Astrocyte of the spinal cord (primary cell): ENCODE data around the gene GRID2IP.
"Not testable (repeated sequence)": the region's sequence is repeated elsewhere in the genome, so short reads cannot be mapped to it uniquely, and the experiment has no call there.

Experiments
- DNase-seq: peaks from one replicate; pipeline ENCODE4 v3.0.0; 2011; ENCODE audit warnings: low read depth, low spot score
- H3K4me3 ChIP-seq: 2 replicates; pipeline ENCODE4 v1.5.1; 2011; ENCODE audit warnings: low read depth, mild to moderate bottlenecking, low read length, moderate library complexity
- in situ Hi-C: cut with HindIII; loops from 2 replicates; pipeline ENCODE4 v1.10.0; 2017; ENCODE audit warnings: low sequenced_read_pairs
- TF ChIP-seq, protein P1 (sequence below): IDR thresholded peaks from 2 replicates; pipeline ENCODE4 v1.5.1; 2012; ENCODE audit warnings: low read depth, mild to moderate bottlenecking, low read length, inconsistent platforms

The GRID2IP gene

DNA sequence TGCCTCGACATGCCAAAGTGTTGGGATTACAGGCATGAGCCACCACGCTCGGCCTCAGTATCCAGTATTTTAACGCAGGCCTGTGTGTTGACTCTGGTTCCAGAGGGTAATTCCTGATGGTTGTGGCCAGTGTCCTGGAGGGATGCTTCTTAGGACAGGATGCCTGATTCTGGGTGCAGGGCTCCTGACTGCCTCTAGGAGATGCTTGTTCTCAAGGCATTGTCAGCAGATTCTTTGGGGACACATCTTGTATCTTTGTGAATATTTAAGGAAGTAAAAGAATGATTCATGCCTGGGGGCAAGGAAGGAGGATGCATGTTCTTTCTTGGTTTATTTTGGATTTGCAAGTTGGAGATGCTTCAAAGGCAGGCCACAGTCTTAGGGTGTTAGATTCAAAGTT lies 28.2 kb upstream of the GRID2IP start:
- TF ChIP-seq, protein P1, sequence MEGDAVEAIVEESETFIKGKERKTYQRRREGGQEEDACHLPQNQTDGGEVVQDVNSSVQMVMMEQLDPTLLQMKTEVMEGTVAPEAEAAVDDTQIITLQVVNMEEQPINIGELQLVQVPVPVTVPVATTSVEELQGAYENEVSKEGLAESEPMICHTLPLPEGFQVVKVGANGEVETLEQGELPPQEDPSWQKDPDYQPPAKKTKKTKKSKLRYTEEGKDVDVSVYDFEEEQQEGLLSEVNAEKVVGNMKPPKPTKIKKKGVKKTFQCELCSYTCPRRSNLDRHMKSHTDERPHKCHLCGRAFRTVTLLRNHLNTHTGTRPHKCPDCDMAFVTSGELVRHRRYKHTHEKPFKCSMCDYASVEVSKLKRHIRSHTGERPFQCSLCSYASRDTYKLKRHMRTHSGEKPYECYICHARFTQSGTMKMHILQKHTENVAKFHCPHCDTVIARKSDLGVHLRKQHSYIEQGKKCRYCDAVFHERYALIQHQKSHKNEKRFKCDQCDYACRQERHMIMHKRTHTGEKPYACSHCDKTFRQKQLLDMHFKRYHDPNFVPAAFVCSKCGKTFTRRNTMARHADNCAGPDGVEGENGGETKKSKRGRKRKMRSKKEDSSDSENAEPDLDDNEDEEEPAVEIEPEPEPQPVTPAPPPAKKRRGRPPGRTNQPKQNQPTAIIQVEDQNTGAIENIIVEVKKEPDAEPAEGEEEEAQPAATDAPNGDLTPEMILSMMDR = peak; percentile 26
- no peak for DNase-seq
- no peak overlapping the region for H3K4me3 ChIP-seq
- in situ Hi-C loops = no loop called here

DNA sequence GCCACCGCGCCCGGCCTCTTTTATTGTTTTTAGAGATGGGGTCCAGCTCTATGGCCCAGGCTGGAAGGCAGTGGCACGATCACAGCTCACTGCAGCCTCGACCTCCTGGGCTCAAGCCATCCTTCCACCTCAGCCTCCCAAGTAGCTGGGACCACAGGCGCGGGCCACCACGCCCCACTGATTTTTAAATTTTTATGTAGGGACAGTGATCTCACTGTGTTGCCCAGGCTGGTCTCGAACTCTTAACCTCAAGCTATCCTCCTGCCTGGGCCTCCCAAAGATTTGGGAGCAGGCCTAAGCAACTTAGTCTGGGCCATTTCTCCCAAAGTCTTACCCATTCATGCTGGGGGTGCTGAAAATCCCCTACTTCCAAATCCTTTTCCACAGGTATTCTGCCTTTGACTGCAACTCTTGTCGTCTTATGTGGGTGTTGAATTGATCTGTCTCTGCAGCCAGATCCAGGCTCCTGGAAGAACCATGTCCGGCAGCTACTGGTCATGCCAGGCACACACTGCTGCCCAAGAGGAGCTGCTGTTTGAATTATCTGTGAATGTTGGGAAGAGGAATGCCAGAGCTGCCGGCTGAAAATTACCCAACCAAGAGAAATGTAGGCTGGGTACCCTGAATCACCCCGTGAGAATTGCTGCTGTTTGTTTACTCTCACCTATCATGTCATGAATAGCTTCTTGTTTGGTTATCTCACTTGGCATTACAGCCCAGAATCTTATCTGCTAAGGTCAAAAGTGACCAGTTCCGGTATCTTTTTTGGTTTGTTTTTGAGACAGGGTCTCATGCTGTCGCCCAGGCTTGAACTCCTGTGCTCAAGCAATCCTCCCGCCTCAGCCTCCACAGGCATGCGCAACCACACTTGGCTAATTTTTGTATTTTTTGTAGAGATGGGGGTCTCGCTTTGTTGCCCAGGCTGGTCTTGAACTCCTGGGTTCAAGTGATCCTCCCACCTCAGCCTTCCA lies 27.1 kb upstream of the GRID2IP start:
- H3K4me3 ChIP-seq = peak overlapping the region; percentile 78
- DNase-seq = no peak
- TF ChIP-seq, protein P1 = no peak
- in situ Hi-C loops = no loop called here

DNA sequence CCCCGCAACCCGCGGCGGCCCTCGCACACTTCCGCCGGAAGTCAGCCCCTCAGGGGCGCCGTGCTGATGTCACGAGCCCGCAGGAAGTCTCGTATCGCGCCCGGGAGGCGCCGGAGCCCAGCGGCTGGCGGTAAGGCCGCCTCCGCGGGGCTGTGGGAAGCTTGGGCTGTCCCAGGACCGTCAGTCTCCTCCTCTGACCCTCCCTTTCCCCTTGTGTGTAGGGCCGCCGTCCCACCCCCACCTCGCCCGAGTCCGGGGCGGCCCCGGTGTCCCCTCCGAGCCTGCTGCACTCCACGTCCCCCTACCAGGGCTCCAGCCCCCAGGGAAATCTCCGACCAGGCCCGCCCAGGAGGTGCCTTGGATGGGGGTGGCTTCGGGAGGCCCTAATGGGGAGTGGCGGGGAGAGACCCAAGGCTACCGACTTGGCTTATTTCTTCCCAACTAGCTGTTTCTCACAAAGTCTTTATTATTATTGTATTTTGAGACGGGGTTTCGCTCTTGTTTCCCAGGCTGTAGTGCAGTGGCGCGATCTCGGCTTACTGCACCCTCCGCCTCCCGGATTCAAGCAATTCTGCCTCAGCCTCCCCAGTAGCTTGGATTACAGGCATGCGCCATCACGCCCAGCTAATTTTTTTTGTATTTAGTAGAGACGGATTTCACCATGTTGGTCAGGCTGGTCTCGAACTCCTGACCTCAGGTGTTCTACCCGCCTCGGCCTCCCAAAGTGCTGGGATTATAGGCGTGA lies 26.3 kb upstream of the GRID2IP start, which contains the start of gene ZDHHC4:
TSS of gene ZDHHC4 (plus strand) at position 86 of the 745 bp plus-strand sequence. CDS start 3,108 bp downstream, outside the sequence.
- peak; percentile 89 for DNase-seq
- TF ChIP-seq, protein P1 = no peak
- in situ Hi-C loops = no loop called here
- peak within 1 kb of the TSS; percentile 78 for H3K4me3 ChIP-seq

DNA sequence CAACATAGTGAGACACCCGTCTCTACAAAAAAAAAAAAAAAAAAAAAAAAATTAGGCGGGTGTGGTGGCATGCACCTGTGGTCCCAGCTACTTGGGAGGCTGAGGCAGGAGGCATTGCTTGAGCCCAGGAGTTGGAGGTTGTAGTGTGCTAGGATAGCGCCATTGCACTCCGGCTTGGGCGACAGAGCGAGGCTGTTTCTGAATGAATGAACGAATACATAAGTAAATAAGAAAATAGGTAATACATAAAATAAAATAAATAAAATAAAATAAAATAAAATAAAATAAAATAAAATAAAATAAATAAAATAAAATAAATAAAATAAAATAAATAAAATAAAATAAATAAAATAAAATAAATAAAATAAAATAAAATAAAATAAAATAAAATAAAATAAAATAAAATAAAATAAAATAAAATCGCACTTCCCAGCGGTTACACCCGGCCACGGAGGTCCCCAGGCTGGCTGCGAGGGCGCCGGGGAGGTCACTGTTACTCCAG lies 25.7 kb upstream of the GRID2IP start:
- DNase-seq, in situ Hi-C loops: not testable (repeated sequence)
- peak overlapping the region; percentile 78 for H3K4me3 ChIP-seq

DNA sequence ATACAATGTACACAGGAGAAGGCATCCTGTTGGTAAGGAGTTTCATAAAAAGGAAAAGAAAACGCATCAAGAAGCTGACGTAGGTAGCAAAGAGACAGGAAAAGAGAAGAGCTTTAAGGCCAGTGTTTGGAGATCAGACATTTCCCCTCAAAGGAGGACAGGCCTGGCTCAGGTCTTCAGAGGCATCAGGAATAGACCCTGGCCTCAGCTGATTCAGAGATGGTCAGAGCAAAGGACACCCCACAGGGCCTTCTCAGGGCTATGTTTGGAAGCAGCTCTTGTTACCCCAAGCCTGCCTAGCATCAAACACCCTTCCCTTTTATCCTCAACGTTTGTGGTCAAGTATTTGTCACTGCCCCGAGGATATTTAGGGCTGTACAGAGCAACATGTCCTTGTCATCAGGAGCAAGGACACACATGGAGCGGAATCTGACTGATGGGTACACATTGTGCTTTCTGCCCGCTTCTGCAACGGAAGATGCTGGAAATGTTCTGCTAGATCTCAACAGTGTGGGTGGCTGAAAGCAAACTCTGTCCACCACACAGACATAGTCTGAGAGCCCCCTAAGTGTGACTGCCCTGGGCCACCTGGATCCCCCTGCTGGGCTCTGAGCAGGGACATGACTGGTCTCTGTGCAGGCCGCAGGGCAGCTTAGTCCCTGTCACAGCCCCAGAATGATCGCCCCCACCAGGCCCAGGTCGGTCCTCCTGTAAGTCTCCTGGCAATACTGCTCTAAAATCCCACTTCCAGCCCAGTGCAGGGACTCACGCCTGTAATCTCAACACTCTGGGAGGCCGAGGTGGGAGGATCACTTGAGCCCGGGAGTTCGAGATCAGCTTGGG lies 25.0 kb upstream of the GRID2IP start:
- DNase-seq = no peak
- H3K4me3 ChIP-seq = peak overlapping the region; percentile 78
- in situ Hi-C loops = no loop called here
- TF ChIP-seq, protein P1 = no peak

DNA sequence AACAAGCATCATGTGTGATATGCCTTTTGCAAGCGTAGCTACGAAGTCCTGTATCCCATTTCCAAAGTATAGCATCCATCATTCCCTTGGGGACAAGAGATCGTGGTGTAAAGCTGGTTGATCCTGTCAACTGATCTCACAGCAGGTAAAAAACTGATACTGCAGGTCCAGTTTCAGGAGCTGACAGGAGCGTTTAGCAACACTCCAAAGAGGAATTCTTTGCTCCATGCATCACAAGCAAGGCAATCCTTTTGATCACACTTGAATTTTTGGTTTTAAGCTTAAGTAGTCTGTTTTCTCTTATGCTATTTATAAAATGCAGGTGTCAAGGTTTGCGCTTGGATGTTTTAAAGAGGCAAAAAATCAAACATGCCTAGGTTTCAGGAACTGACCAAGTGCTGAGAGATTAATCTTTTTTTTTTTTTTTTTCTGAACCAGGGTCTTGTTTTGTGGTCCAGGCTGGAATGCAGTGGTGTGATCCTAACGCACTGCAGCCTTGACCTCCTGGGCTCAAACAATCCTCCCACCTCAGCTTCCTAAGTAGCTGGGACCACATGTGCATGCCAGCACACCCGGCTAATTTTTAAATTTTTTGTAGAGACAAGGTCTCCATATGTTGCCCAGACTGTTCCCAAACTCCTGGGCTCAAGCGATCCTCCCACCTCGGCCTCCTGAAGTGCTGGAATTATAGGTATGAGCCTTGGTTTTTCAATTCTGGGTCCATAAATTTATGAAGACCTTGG lies 24.2 kb upstream of the GRID2IP start:
- TF ChIP-seq, protein P1 = no peak
- in situ Hi-C loops = no loop called here
- H3K4me3 ChIP-seq = no peak overlapping the region
- no peak for DNase-seq
